GM12872 (cell line): ENCODE results near the gene TAS2R1.

Experiments used
- TF ChIP-seq, protein P1 (sequence below): IDR thresholded peaks from 3 replicates; pipeline ENCODE4 v1.5.1; 2011; ENCODE audit warnings: low read depth, mild to moderate bottlenecking, low read length, moderate library complexity; ENCODE audit not compliant: insufficient read depth

The TAS2R1 gene

DNA sequence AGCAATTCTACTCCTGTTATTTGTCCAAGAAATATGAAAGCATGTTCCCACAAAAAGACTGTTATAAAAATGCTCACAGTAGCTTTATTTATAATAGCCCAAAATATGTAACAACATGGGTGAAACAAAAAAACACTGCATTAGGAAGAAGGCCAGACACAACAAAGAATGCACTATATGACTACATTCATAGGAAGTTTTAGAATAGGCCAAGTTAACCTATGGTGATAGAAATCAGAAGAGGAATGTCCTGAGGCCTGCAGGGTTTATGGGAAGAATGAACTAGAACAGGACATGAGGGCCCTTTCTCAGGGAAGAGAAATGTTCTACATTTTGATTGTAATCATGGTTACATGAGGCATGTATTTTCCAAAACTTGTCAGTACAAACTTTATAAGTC lies 24.7 kb upstream of the TAS2R1 start:
- TF ChIP-seq, protein P1, sequence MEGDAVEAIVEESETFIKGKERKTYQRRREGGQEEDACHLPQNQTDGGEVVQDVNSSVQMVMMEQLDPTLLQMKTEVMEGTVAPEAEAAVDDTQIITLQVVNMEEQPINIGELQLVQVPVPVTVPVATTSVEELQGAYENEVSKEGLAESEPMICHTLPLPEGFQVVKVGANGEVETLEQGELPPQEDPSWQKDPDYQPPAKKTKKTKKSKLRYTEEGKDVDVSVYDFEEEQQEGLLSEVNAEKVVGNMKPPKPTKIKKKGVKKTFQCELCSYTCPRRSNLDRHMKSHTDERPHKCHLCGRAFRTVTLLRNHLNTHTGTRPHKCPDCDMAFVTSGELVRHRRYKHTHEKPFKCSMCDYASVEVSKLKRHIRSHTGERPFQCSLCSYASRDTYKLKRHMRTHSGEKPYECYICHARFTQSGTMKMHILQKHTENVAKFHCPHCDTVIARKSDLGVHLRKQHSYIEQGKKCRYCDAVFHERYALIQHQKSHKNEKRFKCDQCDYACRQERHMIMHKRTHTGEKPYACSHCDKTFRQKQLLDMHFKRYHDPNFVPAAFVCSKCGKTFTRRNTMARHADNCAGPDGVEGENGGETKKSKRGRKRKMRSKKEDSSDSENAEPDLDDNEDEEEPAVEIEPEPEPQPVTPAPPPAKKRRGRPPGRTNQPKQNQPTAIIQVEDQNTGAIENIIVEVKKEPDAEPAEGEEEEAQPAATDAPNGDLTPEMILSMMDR: no peak

DNA sequence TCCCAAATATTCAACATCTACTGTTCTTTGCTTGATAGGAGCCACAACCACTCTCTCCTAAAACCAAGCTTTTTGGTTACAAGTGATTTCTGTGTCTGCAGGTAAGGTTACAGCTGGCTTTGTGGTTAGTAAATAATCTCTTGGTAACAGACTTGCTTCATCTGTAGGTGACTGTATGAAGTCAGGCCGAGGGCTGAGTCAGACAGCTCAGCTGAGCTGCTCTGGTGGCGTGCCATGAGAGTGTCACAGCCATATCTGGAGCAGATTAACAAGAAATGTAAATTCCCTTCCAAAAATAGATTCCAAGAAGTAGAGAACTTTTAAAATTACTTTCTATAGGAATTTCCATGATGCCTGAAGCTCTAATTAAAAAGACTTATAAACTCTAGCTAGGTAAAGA lies 23.7 kb upstream of the TAS2R1 start:
- TF ChIP-seq, protein P1: no peak

DNA sequence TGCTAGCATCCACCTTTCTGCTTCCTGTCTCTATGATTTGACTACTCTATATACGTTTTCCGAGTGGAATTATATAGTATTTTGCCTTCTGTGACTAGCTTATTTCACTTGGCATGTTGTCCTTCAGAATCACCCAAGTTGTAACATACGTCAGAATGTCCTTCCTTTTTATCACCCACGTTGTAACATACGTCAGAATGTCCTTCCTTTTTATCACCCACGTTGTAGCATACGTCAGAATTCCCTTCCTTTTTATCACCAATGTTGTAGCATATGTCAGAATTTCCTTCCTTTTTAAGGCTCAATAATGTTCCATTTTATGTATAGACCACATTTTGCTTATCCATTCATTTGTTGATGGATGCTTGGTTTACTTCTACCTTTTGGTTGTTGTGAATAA lies 22.9 kb upstream of the TAS2R1 start:
- TF ChIP-seq, protein P1: no peak

DNA sequence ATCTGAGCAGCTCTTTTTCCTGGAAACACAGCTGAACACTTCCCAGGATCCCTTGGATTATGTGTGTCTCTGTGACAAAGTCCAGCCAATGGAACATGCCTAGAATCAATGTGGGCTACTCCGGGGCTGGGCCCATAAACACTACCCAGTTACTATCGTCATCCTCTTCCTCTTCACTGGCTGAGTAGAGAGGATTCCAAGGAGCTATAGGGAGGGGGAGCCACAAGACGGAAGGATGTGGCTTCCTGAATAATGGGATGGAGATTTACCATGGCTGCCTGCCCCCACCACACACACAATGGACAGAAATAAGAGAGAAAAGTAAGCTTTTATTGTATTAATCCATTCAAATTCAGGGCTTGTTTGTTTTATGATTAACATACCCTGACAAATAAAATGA lies 22.1 kb upstream of the TAS2R1 start:
- TF ChIP-seq, protein P1: no peak

DNA sequence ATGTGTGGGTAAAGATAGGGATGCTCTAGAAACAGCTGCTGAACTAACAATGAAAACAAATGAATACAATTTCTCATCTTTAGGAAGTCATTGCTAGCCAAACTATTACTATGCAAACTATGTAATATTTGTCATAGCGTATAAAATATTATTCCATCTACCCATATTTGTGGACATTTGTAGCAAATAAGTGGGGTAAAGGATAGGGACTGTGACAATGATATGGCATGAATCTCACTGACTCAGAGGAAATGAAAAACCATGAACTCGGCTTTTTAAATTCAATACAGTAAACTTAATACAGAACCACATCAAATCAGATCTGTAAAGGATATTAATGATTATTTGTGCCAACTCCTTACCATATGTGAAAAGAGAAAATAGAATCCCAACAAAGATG lies 16.7 kb upstream of the TAS2R1 start:
- TF ChIP-seq, protein P1: no peak

DNA sequence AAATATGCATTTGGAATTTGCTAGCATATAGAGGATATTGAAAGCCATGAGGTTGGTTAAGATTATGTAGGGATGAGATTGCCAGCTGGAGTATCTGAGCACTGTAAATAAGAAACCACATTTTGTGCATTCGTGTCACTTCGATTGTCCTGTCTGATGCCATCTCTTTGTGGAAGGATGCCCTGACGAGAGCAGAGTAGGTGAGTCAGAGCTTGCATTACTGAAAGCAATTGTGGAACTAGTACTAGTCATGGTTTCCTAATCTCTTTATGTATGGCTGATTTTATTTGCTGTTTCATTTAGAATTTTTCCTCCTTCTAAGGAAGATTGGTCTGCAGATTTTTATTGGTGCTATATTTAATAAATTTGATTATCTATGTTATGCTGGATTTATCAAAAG lies 14.5 kb upstream of the TAS2R1 start:
- TF ChIP-seq, protein P1: no peak

DNA sequence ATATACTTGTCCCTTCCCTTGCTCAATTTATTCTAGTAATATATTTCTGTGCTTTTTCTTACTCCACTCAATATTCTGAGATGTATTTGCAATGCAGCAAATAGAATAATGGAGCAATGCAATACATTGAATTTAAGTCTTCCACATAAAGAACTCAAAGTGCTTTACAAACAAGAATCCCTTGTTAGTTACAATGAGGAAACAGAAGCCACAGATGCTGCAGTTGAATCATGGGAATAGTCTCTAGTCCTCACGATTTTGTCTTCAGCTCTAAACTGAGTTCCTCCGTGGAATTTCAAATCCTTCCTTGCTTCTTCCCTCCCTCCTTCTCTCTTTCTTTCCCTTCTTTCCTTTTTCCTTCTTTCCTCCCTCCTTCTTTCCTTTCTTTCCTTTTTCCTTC lies 12.5 kb upstream of the TAS2R1 start:
- TF ChIP-seq, protein P1: no peak
